ENCODE results near the gene PRG2. TPM values are rescaled to one million over a fixed set of nuclear protein-coding genes. Genes with fewer than 3 reads are reported as not detected.

Gene PRG2
- total RNA-seq, 1 donor from 2014 or later: 0.26 TPM

- no peak for DNase-seq (ENCODE audit: low spot score)
These were observed 6.3 kb upstream of the PRG2 start for GRCh38 chr11:57396744-57397143.

DNA sequence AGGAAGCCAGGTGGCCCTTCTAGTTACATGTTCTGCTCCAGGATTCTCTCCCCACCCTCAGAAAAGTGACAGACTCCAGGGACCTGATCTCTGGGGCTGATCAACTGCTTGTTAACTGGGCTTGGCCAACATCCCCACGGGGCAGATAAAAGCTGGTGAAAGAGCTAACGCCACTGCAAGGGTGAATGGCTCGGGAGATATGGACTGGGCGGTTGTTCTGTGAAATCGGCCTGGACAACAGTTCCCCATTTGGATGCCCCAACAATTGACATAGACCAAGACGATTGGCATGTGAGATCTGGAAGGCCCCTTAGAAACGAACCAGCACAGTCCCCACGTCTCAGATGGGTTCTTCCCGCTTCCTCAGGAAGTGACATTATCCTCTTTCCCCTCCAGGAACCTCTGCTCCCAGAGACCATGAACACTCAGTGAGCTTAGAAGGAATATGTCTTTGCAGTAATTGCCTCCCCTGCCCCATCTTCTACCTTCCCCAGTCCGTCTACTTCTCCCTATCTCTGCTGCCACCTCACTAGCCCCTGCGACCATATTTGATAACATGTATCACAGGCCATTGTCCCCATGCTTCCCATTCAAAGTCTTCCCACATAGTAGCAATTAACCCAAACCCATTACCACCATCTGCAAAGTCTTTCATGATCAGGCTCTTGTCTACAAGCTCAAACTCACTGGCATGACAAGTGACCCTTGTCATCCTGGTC lies 5.6 kb upstream of the PRG2 start:
- DNase-seq (ENCODE audit: low spot score): no peak

DNA sequence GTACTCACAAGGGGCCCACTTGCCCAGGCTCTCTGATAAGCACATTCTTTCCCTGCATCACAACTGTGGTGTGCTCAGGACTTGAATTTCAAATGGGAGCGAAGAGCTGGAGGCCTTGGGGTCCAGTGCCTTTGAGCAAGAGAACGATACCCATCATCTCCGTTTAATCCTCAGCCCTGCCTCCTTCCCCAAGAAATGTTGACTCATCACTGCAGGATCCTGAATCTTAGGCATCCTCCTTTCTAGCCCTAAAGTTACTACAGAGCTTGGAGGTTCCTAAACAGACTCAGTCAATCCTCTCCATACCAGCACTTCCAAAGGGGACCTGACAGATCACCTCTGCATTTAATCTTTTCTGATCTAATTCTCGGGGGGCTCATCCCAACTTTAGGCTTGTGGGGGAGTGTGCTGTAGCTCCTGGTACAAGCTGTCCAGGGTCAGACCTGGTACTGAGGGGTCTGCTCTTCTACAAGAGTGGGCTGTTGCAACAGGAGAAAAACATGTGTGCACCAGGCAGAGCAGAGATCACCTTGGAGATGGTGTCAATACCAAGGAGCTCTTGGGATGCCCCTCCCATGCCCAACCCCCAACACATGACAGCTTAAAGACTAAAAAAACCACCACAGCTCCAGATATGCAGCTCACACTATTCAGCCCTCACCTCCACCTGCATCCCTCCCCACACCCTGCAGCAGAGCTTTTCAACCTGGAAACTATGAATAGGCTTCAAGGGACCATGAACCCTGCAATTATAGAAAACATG lies 3.9 kb upstream of the PRG2 start:
- no peak for DNase-seq (ENCODE audit: low spot score)

GRCh38 chr11:57392763-57393105 lies 2.3 kb upstream of the PRG2 start:
- no peak for DNase-seq (ENCODE audit: low spot score)

- DNase-seq (ENCODE audit: low spot score): no peak
These were observed 1.8 kb upstream of the PRG2 start for GRCh38 chr11:57392066-57392762.

DNA sequence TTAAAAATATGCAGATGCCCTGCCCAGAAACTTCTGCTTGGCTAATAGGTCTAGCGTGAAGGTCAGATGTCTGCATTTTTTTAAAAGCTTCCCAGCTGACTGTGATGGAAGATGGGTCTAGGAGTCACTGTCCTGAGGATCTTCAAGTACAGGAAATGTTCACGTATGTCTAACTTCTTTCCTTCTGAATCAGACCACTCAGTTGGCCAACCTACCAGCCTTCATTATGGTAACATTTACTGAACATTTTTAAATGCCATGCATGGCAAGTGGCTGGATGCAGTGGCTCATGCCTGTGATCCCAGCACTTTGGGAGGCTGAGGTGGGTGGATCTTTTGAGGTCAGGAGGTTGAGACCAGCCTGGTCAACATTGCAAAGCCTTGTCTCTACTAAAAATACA lies 1.1 kb upstream of the PRG2 start:
- DNase-seq (ENCODE audit: low spot score): no peak

GRCh38 chr11:57391111-57391510 lies 661 bp upstream of the PRG2 start:
- DNase-seq (ENCODE audit: low spot score): no peak

DNA sequence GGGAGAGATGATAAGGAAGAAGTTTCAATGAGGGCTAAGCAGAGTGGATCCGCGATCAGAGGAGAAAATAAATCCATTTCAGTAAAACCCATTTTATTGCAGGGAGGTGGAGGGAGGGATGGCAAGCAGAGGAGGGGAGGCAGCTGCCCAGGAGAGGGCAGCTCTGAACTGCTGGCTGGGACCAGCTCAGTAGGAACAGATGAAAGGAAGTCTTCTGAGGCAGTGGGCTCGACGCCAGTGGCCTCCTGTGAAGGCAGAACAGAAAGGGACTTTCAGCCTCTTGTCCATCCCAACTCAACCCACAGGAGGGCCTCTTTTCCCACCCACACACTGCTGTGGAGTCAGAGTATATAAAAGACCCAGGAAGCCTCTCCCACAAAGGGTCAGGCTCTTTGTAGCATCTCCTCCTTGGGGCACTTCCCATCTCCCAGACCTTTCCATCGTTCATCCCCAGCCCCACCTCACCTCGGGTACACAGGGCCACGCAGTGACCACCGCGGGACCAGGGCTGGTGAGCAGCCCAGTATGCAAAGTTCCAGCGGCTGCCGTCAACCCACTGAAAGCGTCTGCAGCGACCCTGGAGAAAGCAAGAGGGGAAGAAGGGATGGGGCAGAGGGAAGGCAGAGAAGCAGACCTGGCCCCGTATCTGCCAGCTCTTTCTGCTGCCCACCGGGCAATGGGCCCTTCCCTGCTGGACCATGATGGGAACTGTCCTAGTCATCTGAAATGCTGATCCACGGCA lies 3.0 kb downstream of the PRG2 start:
- no peak for DNase-seq (ENCODE audit: low spot score)

- no peak for DNase-seq (ENCODE audit: low spot score)
These were observed 4.1 kb downstream of the PRG2 start for GRCh38 chr11:57386178-57386940.

GRCh38 chr11:57380975-57381374 lies 9.5 kb downstream of the PRG2 start, which contains the start of gene PRG3:
Gene PRG3 (minus strand): TSS chr11:57381150. CDS start chr11:57380708, 442 bp downstream.
- no peak for DNase-seq (ENCODE audit: low spot score)

GRCh38 chr11:57379732-57380131 lies 10.7 kb downstream of the PRG2 start:
- peak; percentile 23 for DNase-seq (ENCODE audit: low spot score)

- DNase-seq (ENCODE audit: low spot score): no peak
These were observed 12.3 kb downstream of the PRG2 start for GRCh38 chr11:57378186-57378585.

DNA sequence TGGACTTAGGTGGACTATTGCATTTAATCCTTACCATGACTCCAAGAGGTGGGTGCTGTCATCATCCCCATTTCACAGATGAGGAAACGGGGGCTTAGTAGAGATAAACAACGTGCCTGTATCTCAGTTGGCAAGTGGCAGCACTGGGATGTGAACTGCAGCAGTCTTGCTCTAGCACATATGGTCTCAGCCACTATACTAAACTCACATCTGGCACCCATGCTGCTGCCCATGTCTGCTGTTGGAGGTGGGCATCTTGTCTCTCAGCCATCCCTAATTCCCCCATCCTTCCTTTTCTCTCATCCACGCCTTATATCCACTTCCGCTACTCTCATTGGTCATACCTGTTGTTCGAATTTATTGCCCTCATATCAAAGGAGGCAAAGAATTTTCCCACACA lies 13.3 kb downstream of the PRG2 start:
- DNase-seq (ENCODE audit: low spot score): no peak

DNA sequence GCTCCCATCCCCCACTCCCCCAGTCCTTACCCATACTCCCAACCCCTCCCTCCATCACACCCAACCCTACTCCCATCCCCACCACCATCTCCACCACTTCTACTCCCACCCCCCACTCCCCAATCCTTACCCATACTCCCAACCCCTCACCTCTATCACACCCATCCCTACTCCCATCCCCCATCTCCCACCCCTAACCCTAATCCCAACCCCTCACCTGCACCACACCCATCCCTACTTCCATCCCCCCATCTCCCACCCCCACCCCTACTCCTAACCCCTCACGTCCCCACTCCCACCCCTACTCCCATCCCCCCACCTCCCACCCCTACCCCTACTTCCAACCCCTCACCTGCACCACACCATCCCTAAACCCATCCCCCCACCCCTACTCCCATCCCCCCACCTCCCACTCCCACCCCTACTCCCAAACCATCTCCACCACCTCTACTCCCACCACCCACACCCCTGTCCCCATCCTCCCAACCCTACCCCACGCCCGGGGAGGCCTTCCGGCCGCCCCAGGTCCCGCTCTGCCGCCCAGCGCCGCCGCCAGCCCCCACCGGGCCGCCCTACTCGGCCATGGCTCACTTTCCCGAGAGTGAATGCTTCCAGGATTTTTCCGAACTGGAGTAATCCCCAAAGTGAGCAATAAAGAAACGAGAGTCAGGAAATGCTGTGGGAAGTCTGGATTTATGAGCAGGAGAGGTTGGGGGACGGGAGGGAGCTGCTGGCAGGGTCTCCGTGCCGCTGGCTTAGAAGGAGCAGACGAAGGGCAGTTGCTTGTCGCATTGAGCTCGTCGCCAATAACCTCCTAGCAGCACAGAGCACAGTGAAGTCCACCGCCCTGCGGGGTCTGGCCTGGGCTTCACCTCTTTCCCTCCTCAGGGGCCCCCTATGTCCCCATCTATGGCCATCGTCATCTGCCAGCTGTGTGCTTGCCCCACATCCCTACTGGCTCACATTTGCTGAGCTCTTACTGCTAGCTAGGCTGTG lies 14.1 kb downstream of the PRG2 start:
- no peak for DNase-seq (ENCODE audit: low spot score)

DNA sequence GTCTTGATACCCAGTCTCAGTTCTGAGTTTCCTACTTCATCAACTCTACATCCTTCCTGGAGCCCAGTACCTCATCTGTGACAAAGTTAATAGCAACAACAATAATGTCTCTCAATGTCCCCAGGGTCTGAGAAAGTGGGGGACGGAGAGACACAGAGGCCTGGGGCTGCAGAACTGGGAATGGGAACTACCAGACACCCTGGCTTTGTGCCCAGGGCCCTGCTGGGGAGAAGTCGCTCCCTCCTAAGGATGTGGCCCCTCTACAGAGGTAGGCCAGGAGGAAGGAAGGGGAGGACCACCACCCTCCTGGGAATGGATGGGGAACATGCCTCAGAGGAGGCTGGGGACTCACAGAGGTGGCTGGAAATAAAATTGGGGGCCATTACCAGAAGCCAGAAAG lies 15.0 kb downstream of the PRG2 start:
- DNase-seq (ENCODE audit: low spot score): no peak

DNA sequence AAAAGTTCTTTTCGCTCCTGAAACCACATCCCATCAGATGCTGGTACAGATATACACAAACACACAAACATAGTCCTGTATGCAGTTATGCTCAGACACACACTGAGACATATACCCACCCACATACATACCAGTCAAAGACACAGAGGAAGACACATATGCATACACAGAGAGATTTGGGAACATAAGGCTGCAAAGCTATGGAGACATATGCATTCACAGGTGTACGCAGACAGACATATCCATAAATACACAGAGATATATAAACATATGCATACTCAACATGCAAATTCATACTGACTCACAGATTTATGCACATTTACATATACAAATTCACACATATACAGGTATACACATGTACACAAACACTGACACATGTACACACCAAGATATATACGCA lies 15.5 kb downstream of the PRG2 start:
- no peak for DNase-seq (ENCODE audit: low spot score)

GRCh38 chr11:57373146-57373545 lies 17.3 kb downstream of the PRG2 start:
- DNase-seq (ENCODE audit: low spot score): no peak

DNA sequence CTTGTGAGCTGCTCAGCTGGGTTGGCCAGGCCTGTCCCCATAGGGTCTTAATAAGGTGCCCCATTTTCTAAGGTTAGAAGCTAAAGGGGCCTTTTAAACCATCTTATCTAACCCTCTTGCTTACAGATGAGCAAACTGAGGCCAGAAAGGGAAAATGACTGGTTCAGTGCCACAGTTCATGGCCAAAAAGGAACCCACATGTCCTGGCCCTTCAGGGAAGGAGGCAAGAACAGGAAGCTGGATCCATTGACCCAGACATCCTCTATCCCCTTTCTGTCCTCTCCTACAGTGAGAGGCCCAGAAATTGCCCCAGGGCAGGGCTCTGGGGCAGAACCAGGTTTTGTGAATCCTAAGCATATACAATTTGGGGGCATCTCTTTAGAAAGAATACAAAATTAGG lies 19.5 kb downstream of the PRG2 start:
- DNase-seq (ENCODE audit: low spot score): no peak

- DNase-seq (ENCODE audit: low spot score): no peak
These were observed 20.2 kb downstream of the PRG2 start for GRCh38 chr11:57370251-57370650.

DNA sequence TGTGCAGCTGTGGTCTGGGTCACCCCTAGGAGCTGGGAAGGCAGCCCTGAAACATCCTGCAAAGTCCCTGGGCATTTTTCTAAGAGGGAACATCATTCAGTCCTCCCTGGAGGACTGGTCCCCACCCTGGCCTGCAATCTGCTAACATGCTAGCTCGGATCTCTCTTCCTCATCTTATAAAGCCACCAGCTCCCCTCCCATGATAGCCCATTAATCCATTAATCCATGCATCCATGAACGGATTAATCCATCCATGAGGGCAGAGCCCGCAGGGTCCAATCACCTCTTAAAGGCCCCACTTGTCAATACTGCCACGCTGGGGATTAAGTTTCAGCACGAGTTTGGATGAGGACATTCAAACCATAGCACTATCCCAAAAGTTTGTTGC lies 21.6 kb downstream of the PRG2 start:
- DNase-seq (ENCODE audit: low spot score): no peak

All from mucosa of gallbladder (tissue), 1 donor.